ENCODE data around the gene B9D1.

B9D1 gene

GRCh38 chr17:19384723-19385391, 22.3 kb upstream of the B9D1 start:
- peaks cover 2% of the 10 kb centered on the region; the same call in 1 of the 2 replicates for H3K79me2 ChIP-seq (ENCODE audit: insufficient read depth, low read length)
- no peak overlapping the region for H2AFZ ChIP-seq (ENCODE audit: low read depth, low read length)
- no peak overlapping the region for H3K4me3 ChIP-seq (ENCODE audit: low read depth in 1 of 2, low read length in 2 of 2)
- no peaks in the 10 kb centered on the region for H3K9me3 ChIP-seq (ENCODE audit: insufficient read depth, low read length, severe bottlenecking)
- DNase-seq (peak; percentile 81), ATAC-seq (ENCODE audit: insufficient read depth, low read depth) (peak; percentile 54)
- no peak overlapping the region for H3K9ac ChIP-seq (ENCODE audit: low read depth, low read length)
- H3K27ac ChIP-seq (ENCODE audit: low read length), result 0 out of 2 replicates have a peak overlapping the region, but pooled peaks have one; percentile 42
- peaks cover 25% of the 10 kb centered on the region for H3K4me1 ChIP-seq (ENCODE audit: insufficient read depth, low read length)
- H3K36me3 ChIP-seq (ENCODE audit: insufficient read depth, low read length), result peaks cover 52% of the 10 kb centered on the region
- no peak for TF ChIP-seq EZH2 (IDR thresholded peaks at IDR 0.05; ENCODE audit: borderline replicate concordance, low read depth, low read length, severe bottlenecking)
- TF ChIP-seq, protein P1, sequence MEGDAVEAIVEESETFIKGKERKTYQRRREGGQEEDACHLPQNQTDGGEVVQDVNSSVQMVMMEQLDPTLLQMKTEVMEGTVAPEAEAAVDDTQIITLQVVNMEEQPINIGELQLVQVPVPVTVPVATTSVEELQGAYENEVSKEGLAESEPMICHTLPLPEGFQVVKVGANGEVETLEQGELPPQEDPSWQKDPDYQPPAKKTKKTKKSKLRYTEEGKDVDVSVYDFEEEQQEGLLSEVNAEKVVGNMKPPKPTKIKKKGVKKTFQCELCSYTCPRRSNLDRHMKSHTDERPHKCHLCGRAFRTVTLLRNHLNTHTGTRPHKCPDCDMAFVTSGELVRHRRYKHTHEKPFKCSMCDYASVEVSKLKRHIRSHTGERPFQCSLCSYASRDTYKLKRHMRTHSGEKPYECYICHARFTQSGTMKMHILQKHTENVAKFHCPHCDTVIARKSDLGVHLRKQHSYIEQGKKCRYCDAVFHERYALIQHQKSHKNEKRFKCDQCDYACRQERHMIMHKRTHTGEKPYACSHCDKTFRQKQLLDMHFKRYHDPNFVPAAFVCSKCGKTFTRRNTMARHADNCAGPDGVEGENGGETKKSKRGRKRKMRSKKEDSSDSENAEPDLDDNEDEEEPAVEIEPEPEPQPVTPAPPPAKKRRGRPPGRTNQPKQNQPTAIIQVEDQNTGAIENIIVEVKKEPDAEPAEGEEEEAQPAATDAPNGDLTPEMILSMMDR (IDR thresholded peaks at IDR 0.05; ENCODE audit: borderline replicate concordance, extremely low read depth, low read length, poor library complexity, severe bottlenecking), result no peak
- H3K27me3 ChIP-seq (ENCODE audit: insufficient read depth, low read length, poor library complexity), result no peaks in the 10 kb centered on the region
- no peak overlapping the region for H3K4me2 ChIP-seq (ENCODE audit: insufficient read depth, low read length)
- H4K20me1 ChIP-seq (ENCODE audit: insufficient read depth, low read length), result peaks cover 34% of the 10 kb centered on the region

DNA sequence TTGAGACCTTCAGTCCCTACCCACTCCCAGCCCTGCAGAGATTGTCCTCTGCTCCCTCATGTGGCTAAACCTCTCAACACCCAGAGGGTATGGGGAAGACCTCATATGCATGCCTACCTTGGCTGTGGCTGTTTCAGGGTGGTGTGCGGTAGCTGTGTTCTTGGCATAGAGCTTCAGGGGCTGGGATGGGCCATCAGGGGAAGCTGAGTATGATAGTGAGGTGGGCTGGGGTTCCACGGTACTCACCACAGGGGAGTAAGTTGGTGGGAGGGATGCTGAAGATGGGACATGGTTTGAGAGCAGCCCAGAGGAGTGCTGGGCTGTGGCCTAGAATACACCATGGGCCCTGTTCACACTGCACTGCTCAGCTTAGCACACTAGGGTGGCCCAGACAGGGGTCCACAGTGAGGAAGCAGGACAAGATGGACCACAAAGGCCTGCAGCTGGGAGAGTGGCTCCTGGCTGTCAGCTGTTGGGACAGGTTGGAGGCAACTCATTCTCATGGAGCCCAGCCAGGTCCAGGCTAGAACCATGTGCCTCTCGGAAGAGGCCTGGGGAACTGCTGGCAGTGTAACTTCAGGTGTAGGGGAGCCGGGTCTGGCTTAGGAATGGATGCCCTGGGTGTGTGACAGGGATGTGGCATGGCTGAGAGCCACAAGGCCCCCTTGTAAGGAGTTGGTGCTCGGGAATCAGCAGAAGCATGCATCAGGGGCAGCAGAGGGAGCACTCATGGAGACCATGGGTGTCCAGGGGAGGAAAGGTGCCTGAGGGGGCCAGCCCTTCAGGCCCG, 21.4 kb upstream of the B9D1 start:
- H3K79me2 ChIP-seq (ENCODE audit: insufficient read depth, low read length), result peaks cover 5% of the 10 kb centered on the region
- no peak overlapping the region for H3K27ac ChIP-seq (ENCODE audit: low read length)

GRCh38 chr17:19382531-19383444, 20.3 kb upstream of the B9D1 start:
- Histone ChIP-seq H3K4me1 (ENCODE audit: insufficient read depth, low read length) (peaks cover 30% of the 10 kb centered on the region), H3K79me2 (ENCODE audit: insufficient read depth, low read length) (peaks cover 8% of the 10 kb centered on the region), H4K20me1 (ENCODE audit: insufficient read depth, low read length) (peaks cover 32% of the 10 kb centered on the region), H3K4me3 (ENCODE audit: low read depth in 1 of 2, low read length in 2 of 2) (no peak overlapping the region), H3K9ac (ENCODE audit: low read depth, low read length) (no peak overlapping the region), H2AFZ (ENCODE audit: low read depth, low read length) (no peak overlapping the region), H3K9me3 (ENCODE audit: insufficient read depth, low read length, severe bottlenecking) (no peaks in the 10 kb centered on the region), H3K36me3 (ENCODE audit: insufficient read depth, low read length) (peaks cover 63% of the 10 kb centered on the region), H3K27me3 (ENCODE audit: insufficient read depth, low read length, poor library complexity) (no peaks in the 10 kb centered on the region), H3K27ac (ENCODE audit: low read length) (no peak overlapping the region), H3K4me2 (ENCODE audit: insufficient read depth, low read length) (no peak overlapping the region)
- DNase-seq (no peak), ATAC-seq (ENCODE audit: insufficient read depth, low read depth) (no peak)
- TF ChIP-seq, protein P1 (IDR thresholded peaks at IDR 0.05; ENCODE audit: borderline replicate concordance, extremely low read depth, low read length, poor library complexity, severe bottlenecking), result no peak
- TF ChIP-seq EZH2 (IDR thresholded peaks at IDR 0.05; ENCODE audit: borderline replicate concordance, low read depth, low read length, severe bottlenecking), result no peak

More for the DNA sequence above, 21.4 kb upstream of the B9D1 start:
- Histone ChIP-seq H3K9ac (ENCODE audit: low read depth, low read length) (no peak overlapping the region), H3K9me3 (ENCODE audit: insufficient read depth, low read length, severe bottlenecking) (no peaks in the 10 kb centered on the region), H3K4me3 (ENCODE audit: low read depth in 1 of 2, low read length in 2 of 2) (no peak overlapping the region), H3K27me3 (ENCODE audit: insufficient read depth, low read length, poor library complexity) (no peaks in the 10 kb centered on the region), H3K4me1 (ENCODE audit: insufficient read depth, low read length) (peaks cover 31% of the 10 kb centered on the region), H4K20me1 (ENCODE audit: insufficient read depth, low read length) (peaks cover 32% of the 10 kb centered on the region), H3K36me3 (ENCODE audit: insufficient read depth, low read length) (peaks cover 62% of the 10 kb centered on the region), H3K4me2 (ENCODE audit: insufficient read depth, low read length) (no peak overlapping the region), H2AFZ (ENCODE audit: low read depth, low read length) (no peak overlapping the region)
- ATAC-seq (ENCODE audit: insufficient read depth, low read depth) (no peak), DNase-seq (no peak)
- no peak for TF ChIP-seq EZH2 (IDR thresholded peaks at IDR 0.05; ENCODE audit: borderline replicate concordance, low read depth, low read length, severe bottlenecking)
- TF ChIP-seq, protein P1 (IDR thresholded peaks at IDR 0.05; ENCODE audit: borderline replicate concordance, extremely low read depth, low read length, poor library complexity, severe bottlenecking), result no peak
